ENCODE measurements around the gene SERTAD1.
A peak's percentile ranks its signal among the peaks of the same experiment; 100 is the strongest.
"Not testable (repeated sequence)": the region's sequence is repeated elsewhere in the genome, so short reads cannot be mapped to it uniquely, and the experiment has no call there.

SERTAD1 gene

GRCh38 chr19:40449506-40449905 lies 23.7 kb upstream of the SERTAD1 start:
- no peak for DNase-seq

GRCh38 chr19:40446263-40446784 lies 20.5 kb upstream of the SERTAD1 start:
- no peak for DNase-seq

DNA sequence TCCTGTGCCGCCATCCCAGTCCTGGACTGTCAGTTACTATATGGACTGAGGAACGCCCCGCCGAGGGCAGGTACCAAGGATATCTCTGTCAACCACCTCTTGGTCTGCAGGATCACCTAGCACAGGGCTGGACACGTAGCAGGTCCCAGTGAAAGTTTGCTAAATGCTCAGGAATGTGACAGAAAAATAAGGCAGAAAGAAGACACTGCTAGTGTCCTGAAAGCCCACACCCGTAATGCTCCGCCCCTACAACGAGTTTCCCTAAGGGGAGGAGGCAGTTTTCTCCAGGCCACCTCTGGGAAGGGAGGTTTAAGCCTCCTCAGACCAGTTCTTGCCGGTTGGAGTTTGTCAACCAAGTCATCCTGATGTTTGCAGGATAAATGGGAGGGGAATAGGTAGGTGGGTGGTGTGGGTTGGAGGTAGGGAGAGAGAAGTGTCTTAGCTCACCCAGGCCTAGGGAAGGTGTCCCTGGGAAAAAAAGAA lies 20.0 kb upstream of the SERTAD1 start:
- no peak for DNase-seq

DNA sequence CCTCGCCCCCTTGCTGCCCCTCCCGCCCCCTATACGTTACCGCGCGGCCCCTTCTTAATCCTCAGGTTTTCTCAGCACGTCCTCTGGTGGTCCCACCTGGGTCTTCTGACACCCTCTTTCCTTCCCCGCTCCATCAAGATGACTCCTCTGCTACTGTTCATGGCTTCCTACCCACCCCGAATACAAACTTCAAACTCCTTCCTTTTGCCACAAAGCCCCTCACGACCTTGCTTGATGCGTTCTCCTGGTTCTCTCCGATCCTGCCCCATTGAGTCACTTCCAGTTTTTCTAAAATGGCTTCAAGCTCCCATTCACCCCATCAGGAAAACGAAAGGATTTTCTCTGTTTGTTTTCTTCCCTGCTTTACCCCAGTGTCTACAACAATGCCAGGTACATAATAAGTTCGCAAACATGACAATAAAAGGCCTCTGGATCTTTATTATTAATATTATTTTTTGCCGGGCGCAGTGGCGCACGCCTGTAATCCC lies 19.1 kb upstream of the SERTAD1 start:
- DNase-seq, result peak; percentile 69

DNA sequence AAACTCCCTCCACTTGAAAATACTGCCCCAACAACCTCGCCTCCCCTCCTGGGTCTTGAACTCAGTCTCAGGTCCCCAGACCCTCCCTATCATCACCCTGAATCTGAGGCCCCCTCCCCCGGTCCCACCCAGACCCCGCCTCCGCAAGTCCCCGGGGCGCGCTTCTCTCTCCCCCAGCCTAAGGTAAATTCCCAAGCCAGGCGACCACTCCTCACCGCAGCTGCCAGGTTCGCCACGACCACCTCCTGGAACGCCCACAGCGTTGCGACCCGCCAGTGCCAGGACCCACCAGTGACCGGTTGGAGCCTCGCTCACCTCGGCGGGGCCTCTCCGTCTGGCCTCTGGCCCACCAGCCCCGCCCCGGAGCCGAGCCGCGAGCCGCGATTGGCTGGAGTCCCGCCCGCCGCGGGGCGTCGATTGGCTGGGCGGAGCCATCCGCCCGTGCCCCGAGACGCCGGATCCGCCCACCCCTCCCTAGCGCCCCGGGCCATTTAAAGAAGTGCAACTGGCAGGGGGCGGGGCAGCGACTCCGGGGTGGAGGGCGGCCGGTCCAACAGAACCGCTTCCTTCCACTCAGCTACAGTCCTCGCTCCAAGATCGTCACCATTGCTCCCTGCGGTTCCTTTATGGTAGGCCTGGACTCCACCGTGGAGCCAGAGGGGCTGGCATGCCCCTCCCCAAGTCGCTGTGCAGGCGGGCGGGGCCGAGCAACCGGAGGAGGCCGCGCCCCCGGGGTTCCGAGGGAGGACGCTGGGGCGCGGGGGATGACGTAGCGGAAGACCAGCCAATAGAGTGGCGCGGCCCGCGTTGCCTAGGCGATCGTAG lies 18.4 kb upstream of the SERTAD1 start, which contains the start of gene SERTAD3:
TSS of gene SERTAD3 (minus strand) at position 336 of the 825 bp plus-strand sequence. CDS start 2,255 bp downstream, outside the sequence.
- peak; percentile 96 for DNase-seq

GRCh38 chr19:40443131-40443999 lies 17.6 kb upstream of the SERTAD1 start:
- peak; percentile 95 for DNase-seq

DNA sequence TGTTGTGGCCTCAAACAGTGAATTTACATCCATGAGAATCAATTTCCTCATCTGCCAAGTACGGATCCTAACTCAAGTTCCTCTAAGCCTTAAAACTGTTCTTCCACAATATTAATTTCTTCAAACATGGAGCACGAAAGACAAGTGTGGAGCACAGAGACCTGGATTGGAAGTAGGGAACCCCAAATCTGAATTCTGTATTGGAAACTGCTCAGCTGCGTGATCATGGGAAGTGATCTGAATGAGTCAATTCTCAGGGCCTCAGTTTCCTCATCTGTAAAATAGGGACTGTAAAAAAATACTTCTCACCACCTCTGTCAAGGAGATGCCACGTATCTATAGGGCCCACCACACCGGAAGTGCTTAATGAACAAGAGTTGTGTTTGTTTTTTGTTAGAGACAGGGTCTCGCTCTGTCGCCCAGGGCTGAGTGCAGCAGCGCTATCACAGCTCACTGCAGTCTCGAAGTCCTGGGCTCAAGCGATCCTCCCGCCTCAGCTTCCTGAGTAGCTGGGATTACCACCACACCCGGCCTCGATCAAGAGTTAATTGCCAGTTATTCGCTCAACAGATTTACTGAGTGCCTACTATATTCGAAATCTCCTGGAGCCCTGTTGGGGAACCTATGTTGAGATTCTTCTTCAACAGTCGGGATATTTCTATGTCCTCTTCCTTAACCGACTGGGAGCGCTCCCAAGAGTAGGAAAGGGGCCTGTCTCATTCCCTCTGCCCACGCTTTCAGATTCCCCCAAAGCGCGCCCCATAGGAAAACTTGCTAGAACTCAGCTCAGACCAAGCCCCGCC lies 16.7 kb upstream of the SERTAD1 start:
- no peak for DNase-seq

DNA sequence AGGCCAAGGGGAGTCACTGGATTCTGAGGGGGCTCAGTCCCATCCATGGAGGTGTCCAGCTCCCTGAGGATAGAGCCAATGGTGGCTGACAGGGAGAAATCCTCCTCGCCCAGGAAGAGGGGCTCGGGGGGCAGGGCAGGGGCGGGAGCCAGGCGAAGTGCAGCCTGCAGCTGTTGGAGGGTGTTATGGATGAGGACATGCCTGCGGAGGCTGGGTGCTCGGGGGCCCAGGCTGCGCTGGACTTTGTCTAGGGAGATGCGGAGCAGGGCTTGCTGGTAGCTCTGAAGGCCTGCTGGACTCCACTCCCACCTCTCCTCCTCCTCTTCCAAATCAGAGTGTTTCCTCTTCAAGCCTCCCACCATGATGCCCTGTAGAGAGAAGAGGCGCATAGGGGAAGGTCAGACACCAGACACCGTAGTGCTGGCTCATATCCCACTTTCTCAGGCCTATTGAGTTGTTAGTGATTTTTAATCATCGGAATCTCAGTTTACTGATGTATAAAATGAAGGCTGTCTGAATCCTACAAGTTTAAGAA lies 16.0 kb upstream of the SERTAD1 start:
- DNase-seq, result no peak

- no peak for DNase-seq
Observed at GRCh38 chr19:40438284-40438683, 12.5 kb upstream of the SERTAD1 start.

- peak; percentile 62 for DNase-seq
Observed at GRCh38 chr19:40433391-40434216, 7.8 kb upstream of the SERTAD1 start.

DNA sequence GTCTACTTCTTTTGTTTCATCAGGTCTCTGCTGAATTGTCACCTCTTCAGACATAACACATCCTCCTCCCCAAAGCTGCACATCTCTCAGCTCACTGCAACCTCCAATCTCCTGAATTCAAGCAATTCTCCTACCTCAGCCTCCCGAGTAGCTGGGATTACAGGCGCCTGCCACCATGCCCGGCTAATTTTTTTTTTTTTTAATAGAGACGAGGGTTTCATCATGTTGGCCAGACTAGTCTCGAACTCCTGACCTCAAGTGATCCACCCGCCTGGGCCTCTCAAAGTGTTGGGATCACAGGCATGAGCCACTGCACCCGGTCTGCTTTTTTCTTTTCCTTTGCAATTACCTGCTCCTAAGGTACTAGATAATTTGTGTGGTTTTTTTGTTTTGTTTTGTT lies 7.0 kb upstream of the SERTAD1 start:
- DNase-seq, result not testable (repeated sequence)

GRCh38 chr19:40431698-40432097 lies 5.9 kb upstream of the SERTAD1 start:
- no peak for DNase-seq

DNA sequence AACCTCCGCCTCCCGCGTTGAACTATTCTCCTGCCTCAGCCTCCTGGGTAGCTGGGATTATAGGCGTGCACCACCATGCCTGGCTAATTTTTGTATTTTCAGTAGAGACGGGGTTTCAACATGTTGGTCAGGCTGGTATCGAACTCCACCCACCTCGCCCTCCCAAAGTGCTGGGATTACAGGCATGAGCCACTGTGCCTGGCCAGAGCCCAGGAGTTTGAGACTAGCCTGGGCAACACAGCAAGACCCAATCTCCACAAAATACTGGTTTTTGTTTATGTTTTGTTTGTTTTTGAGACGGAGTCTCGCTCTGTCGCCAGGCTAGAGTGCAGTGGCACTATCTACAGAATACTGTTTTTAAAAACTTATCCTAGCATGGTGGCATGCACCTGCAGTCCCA lies 4.5 kb upstream of the SERTAD1 start:
- not testable (repeated sequence) for DNase-seq

DNA sequence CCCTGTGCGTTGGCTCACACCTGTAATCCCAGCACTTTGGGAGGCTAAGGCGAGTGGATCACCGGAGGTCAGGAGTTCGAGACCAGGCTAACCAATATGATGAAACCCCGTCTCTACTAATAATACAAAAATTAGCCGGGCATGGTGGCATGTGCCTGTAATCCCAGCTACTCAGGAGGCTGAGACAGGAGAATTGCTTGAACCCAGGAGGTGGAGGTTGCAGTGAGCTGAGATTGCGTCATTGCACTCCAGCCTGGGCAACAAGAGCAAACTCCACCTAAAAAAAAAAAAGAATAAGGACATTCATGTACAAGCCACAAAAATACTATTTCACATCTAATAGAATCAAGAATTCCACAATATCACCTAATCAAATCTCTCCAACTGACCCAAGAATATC lies 2.4 kb upstream of the SERTAD1 start:
- not testable (repeated sequence) for DNase-seq

DNA sequence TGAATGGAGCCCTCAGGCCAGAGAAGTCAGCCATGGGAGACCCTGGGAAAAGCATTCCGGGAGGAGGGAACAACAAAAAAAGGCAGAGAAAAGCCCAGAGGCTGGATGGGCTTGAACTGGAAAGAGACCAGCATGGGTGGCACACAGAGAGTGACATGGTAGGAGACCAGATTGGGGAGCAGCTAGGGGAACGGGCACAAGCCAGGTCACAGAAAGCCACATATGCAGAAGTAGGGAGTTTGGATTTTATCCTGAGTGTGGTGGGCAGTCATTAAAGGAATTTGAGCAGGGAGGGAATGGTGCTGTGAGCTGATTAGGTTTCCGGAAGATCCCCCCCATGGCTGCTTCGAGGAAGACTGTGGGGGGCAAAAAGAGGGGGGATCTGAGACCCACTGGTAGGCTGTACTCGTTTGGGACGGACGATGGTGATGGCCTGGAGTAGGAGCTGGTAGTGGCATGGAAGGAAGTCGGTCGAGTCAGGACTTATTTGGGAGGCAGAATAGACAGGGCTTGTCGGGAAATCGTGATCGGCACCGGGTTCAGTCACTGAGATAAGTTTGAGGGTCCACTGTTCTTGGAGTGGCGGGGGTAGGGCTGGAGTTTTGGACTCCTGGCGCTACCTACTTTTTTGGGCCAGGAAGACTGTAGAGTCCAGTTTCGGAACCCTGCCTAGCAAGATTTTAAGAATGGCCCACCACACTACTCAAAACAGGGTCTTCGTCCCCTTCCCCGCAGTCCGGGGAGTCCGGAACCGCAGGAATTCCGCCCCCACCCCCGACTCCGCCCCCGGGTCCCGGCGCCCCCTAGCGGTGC lies 949 bp downstream of the SERTAD1 start:
- no peak for DNase-seq

GRCh38 chr19:40423938-40424337 lies 1.9 kb downstream of the SERTAD1 start:
- DNase-seq, result no peak

DNA sequence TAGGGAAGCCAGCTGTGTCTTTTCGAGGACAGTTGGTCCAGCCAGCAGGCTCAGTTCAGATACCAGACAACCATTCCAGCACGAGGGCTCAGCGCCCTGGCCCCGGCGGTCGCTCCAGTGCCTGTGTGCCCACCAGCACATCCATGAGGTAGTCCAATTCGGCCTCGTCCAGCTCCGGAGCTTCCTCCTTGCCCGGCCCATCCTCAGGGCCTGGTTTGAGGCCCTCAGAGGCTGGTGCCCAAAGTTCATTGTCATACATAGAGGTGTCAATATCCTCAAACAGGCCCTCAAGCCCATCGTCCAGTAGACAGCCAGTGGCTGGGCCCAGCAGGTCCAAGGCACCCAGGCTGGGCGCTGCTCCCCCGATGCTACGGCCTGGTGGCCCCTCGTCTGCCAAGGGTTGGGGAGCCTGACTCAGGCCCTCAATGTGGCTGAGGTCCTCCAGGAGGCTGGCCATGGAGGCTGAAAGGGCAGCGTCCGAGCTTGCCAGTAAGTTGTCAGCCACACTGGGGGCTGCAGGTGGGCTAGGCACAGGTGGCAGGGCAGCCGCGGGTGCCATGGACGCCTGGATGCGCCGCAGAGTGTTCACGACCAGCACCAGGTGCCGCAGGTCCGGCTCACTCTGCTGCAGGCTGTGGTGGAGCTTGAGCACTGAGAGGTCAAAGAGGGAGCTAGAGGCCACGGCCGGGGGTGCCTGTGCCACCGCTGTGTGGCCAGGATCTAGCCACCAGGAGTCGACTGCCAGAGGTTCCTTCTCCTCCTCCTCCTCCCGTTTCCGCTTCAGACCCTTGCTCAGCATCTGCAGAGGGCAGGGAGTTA lies 2.8 kb downstream of the SERTAD1 start:
- no peak for DNase-seq

- no peak for DNase-seq
Observed at GRCh38 chr19:40421993-40422747, 3.6 kb downstream of the SERTAD1 start.
